SK-N-SH treated with all-trans-retinoic acid at 6 μM for 48 hours (cell line): ENCODE measurements around the gene SLC15A1.

Experiments
- ISL1 ChIP-seq: fragments of 250-450 bp; sonication (Bioruptor Pico); IDR thresholded peaks from 2 replicates; pipeline ENCODE4 v2.1.2; 2022; ENCODE audit warnings: mild to moderate bottlenecking, moderate library complexity
- OSR1 ChIP-seq: fragments of 250-450 bp; sonication (Bioruptor Pico); IDR thresholded peaks from 2 replicates; pipeline ENCODE4 v1.8.0; 2022; ENCODE audit warnings: moderate library complexity, mild to moderate bottlenecking, inconsistent platforms
- TOX ChIP-seq: fragments of 250-450 bp; sonication (Bioruptor Pico); IDR thresholded peaks from 2 replicates; pipeline ENCODE4 v1.8.0; 2021; ENCODE audit warnings: mild to moderate bottlenecking, moderate library complexity, borderline replicate concordance

GRCh38 chr13:98643479-98643878 is 109.0 kb downstream of the SLC15A1 start:
- no peak for TF ChIP-seq ISL1 (CRISPR knock-in tag)
- no peak for TF ChIP-seq TOX (CRISPR knock-in tag)
- no peak for TF ChIP-seq OSR1 (CRISPR knock-in tag)
